ENCODE results near the gene FILIP1L. TPM values are rescaled to one million over a fixed set of nuclear protein-coding genes. Genes with fewer than 3 reads are reported as not detected.

The FILIP1L gene
- total RNA-seq, 4 donors from 2014 or later, result 113 to 149 (median 122) TPM

GRCh38 chr3:99883138-99883461 is 231.2 kb downstream of the FILIP1L start:
- TF ChIP-seq CTCF (IDR thresholded peaks at IDR 0.05), result no peak
- TF ChIP-seq EP300 (IDR thresholded peaks at IDR 0.05), result no peak
- TF ChIP-seq POLR2A (IDR thresholded peaks at IDR 0.05), result no peak
- no peak for TF ChIP-seq POLR2AphosphoS5 (IDR thresholded peaks at IDR 0.05)
- Histone ChIP-seq H3K4me1 (peaks cover 6 to 42% (median 8%) of the 10 kb centered on the region in 3 donors), H3K9me3 (no peaks in the 10 kb centered on the region), H3K27ac (peak overlapping the region in 2 of 4 donors; percentile 34 to 97), H3K36me3 (no peaks in the 10 kb centered on the region), H3K27me3 (no peaks in the 10 kb centered on the region), H3K4me3 (no peak overlapping the region)
- ATAC-seq, result no peak
- WGBS, 2 donors (ENCODE audit: low coverage in 1 of 2), result 44 to 67% methylated on average over 2 of the region's 2 CpGs

- no peaks in the 10 kb centered on the region for H3K27me3 ChIP-seq
- H3K4me3 ChIP-seq, result no peak overlapping the region
- H3K4me1 ChIP-seq, result peaks cover 6 to 47% (median 8%) of the 10 kb centered on the region in 3 donors
- ATAC-seq, result no peak
- no peaks in the 10 kb centered on the region for H3K36me3 ChIP-seq
- H3K27ac ChIP-seq, result peak overlapping the region; percentile 39 to 97 (median 76)
- no peaks in the 10 kb centered on the region for H3K9me3 ChIP-seq
- WGBS, 2 donors (ENCODE audit: low coverage in 1 of 2), result 76 to 100% methylated on average over 1 of the region's 1 CpG
- TF ChIP-seq POLR2AphosphoS5 (IDR thresholded peaks at IDR 0.05), result no peak
- TF ChIP-seq EP300 (IDR thresholded peaks at IDR 0.05), result no peak
- no peak for TF ChIP-seq CTCF (IDR thresholded peaks at IDR 0.05)
- no peak for TF ChIP-seq POLR2A (IDR thresholded peaks at IDR 0.05)
These were observed 231.7 kb downstream of the FILIP1L start for GRCh38 chr3:99882436-99883137.

GRCh38 chr3:99881121-99881524 is 233.2 kb downstream of the FILIP1L start:
- no peak for TF ChIP-seq EP300 (IDR thresholded peaks at IDR 0.05)
- peak; percentile 69 for TF ChIP-seq POLR2AphosphoS5 (IDR thresholded peaks at IDR 0.05)
- 16 to 29% methylated on average over 2 of the region's 2 CpGs for WGBS, 2 donors (ENCODE audit: low coverage in 1 of 2)
- H3K4me3 ChIP-seq, result no peak overlapping the region
- H3K27ac ChIP-seq, result peak overlapping the region; percentile 72 to 97 (median 80)
- H3K27me3 ChIP-seq, result no peaks in the 10 kb centered on the region
- H3K36me3 ChIP-seq, result no peaks in the 10 kb centered on the region
- H3K9me3 ChIP-seq, result no peaks in the 10 kb centered on the region
- ATAC-seq, result peak; percentile 67
- H3K4me1 ChIP-seq, result peaks cover 6 to 54% (median 8%) of the 10 kb centered on the region in 3 donors

GRCh38 chr3:99879275-99879674 is 235.0 kb downstream of the FILIP1L start:
- Histone ChIP-seq H3K4me3 (no peak overlapping the region), H3K36me3 (no peaks in the 10 kb centered on the region), H3K27me3 (no peaks in the 10 kb centered on the region), H3K9me3 (no peaks in the 10 kb centered on the region), H3K27ac (peak overlapping the region in 3 of 4 donors; percentile 33 to 97 (median 95)), H3K4me1 (peaks cover 6 to 45% (median 8%) of the 10 kb centered on the region in 3 donors)
- ATAC-seq, result no peak
- TF ChIP-seq EP300 (IDR thresholded peaks at IDR 0.05), result no peak
- no peak for TF ChIP-seq POLR2AphosphoS5 (IDR thresholded peaks at IDR 0.05)
- TF ChIP-seq POLR2A (IDR thresholded peaks at IDR 0.05), result no peak
- no peak for TF ChIP-seq CTCF (IDR thresholded peaks at IDR 0.05)
- 92% methylated on average over 2 of the region's 2 CpGs for WGBS, 2 donors (ENCODE audit: low coverage in 1 of 2)

- no peaks in the 10 kb centered on the region for H3K27me3 ChIP-seq
- H3K9me3 ChIP-seq, result no peaks in the 10 kb centered on the region
- peaks cover 6 to 49% (median 8%) of the 10 kb centered on the region in 3 donors for H3K4me1 ChIP-seq
- no peaks in the 10 kb centered on the region for H3K36me3 ChIP-seq
- TF ChIP-seq EP300 (IDR thresholded peaks at IDR 0.05), result no peak
- no peak for TF ChIP-seq POLR2A (IDR thresholded peaks at IDR 0.05)
- TF ChIP-seq CTCF (IDR thresholded peaks at IDR 0.05), result no peak
- peak; percentile 44 for TF ChIP-seq POLR2AphosphoS5 (IDR thresholded peaks at IDR 0.05)
- peak overlapping the region; percentile 53 to 97 (median 94) for H3K27ac ChIP-seq
- peak; percentile 17 for ATAC-seq
- 100% methylated on average over 1 of the region's 1 CpG for WGBS, 2 donors (ENCODE audit: low coverage in 1 of 2)
- no peak overlapping the region for H3K4me3 ChIP-seq
These were observed 236.3 kb downstream of the FILIP1L start for GRCh38 chr3:99878005-99878404.
